IMR-90 (cell line): ENCODE measurements around the gene RAVER2. TPM values are rescaled to one million over a fixed set of nuclear protein-coding genes. Genes with fewer than 3 reads are reported as not detected.

Experiments used
- ATAC-seq: fragments of 200-7000 bp; cut with Tn5 transposase; 2 replicates; pipeline ENCODE4 v1.9.1; 2020; ENCODE audit warnings: low read depth, mild to moderate bottlenecking, moderate library complexity
- BruUV-seq: library from RNA; stranded (reverse); fragments of 400-500 nt; replicated peaks from 2 replicates; lab custom pipeline; 2021; lab: Mats Ljungman, UMichigan
- CTCF ChIA-PET: fragments of 300-600 bp; formaldehyde crosslinking; extraction: SDS; loops from one replicate; lab custom pipeline; 2021; ENCODE audit warnings: antibody characterized with exemption; lab: Yijun Ruan, JAX
- POLR2A ChIA-PET: fragments of 300-600 bp; sonication (Branson Sonifier 250); formaldehyde crosslinking; loops from one replicate; lab custom pipeline; 2022; ENCODE audit warnings: antibody characterized with exemption; ENCODE audit not compliant: unreplicated experiment; lab: Charles Lee
- DNase-seq: peaks from one replicate; pipeline ENCODE4 v3.0.0; 2013
- H2AFZ ChIP-seq: replicated peaks from 2 replicates; pipeline ENCODE3; 2013; ENCODE audit warnings: low read length, mild to moderate bottlenecking; ENCODE audit not compliant: poor library complexity
- H2AK5ac ChIP-seq: 2 replicates; pipeline ENCODE4 v1.6.1; 2013; ENCODE audit warnings: low read depth, low read length, inconsistent platforms
- H2AK9ac ChIP-seq: replicated peaks from 2 replicates; pipeline ENCODE3; 2013; ENCODE audit warnings: mild to moderate bottlenecking, low read depth, low read length, moderate library complexity; ENCODE audit not compliant: poor library complexity
- H2BK120ac ChIP-seq: 2 replicates; pipeline ENCODE4 v1.6.1; 2013; ENCODE audit warnings: low read depth, low read length, inconsistent platforms
- H2BK15ac ChIP-seq: 3 replicates; pipeline ENCODE4 v1.6.1; 2013; ENCODE audit warnings: low read depth, low read length, inconsistent platforms
- H2BK20ac ChIP-seq: 2 replicates; pipeline ENCODE4 v1.6.1; 2013; ENCODE audit warnings: low read depth, mild to moderate bottlenecking, inconsistent platforms, low read length, moderate library complexity
- H2BK5ac ChIP-seq: 2 replicates; pipeline ENCODE4 v1.6.1; 2013; ENCODE audit warnings: mild to moderate bottlenecking, low read depth, low read length, inconsistent platforms; ENCODE audit not compliant: poor library complexity, severe bottlenecking
- H3K14ac ChIP-seq: replicated peaks from 2 replicates; pipeline ENCODE4 v1.6.1; 2013; ENCODE audit warnings: low read depth, low read length, inconsistent platforms
- H3K18ac ChIP-seq: 2 replicates; pipeline ENCODE4 v1.6.1; 2013; ENCODE audit warnings: low read depth, low read length, control low read depth
- H3K23ac ChIP-seq: 2 replicates; pipeline ENCODE4 v1.6.1; 2013; ENCODE audit warnings: low read depth, low read length, inconsistent platforms
- H3K27ac ChIP-seq: 2 replicates; pipeline ENCODE4 v1.5.1; 2013; ENCODE audit warnings: mild to moderate bottlenecking, control low read depth, low read length; ENCODE audit not compliant: insufficient read depth
- H3K27me3 ChIP-seq: 2 replicates; pipeline ENCODE4 v1.6.1; 2013; ENCODE audit warnings: low read length; ENCODE audit not compliant: control insufficient read depth, insufficient read depth
- H3K36me3 ChIP-seq: 2 replicates; pipeline ENCODE4 v1.6.1; 2013; ENCODE audit warnings: low read length, mixed read lengths; ENCODE audit not compliant: control insufficient read depth, insufficient read depth
- H3K4ac ChIP-seq: 2 replicates; pipeline ENCODE4 v1.6.1; 2013; ENCODE audit warnings: low read depth, low read length, inconsistent platforms
- H3K4me1 ChIP-seq: 2 replicates; pipeline ENCODE4 v1.6.1; 2013; ENCODE audit warnings: low read length, mixed read lengths; ENCODE audit not compliant: control insufficient read depth, insufficient read depth
- H3K4me2 ChIP-seq: 2 replicates; pipeline ENCODE4 v1.6.1; 2013; ENCODE audit warnings: low read depth, mild to moderate bottlenecking, control low read depth, low read length, moderate library complexity
- H3K4me3 ChIP-seq: 2 replicates; pipeline ENCODE4 v1.5.1; 2013; ENCODE audit warnings: low read depth, mild to moderate bottlenecking, control low read depth, low read length, moderate library complexity; ENCODE audit not compliant: insufficient read depth
- H3K56ac ChIP-seq: 2 replicates; pipeline ENCODE4 v1.6.1; 2013; ENCODE audit warnings: low read length, inconsistent platforms; ENCODE audit not compliant: insufficient read depth; ENCODE audit errors: extremely low read depth
- H3K79me1 ChIP-seq, 2 experiments: 2 replicates each; pipeline ENCODE4 v1.6.1; 2013; ENCODE audit warnings: low read length in 2 of 2, inconsistent platforms in 1 of 2, low read depth in 1 of 2
- H3K9ac ChIP-seq: 2 replicates; pipeline ENCODE4 v1.6.1; 2013; ENCODE audit warnings: low read depth, low read length, control low read depth
- H3K9me1 ChIP-seq: 2 replicates; pipeline ENCODE4 v1.6.1; 2013; ENCODE audit warnings: low read length, inconsistent platforms; ENCODE audit not compliant: insufficient read depth
- H3K9me3 ChIP-seq: 2 replicates; pipeline ENCODE4 v1.6.1; 2013; ENCODE audit warnings: low read length; ENCODE audit not compliant: control insufficient read depth, insufficient read depth
- H4K20me1 ChIP-seq: 2 replicates; pipeline ENCODE4 v1.6.1; 2013; ENCODE audit warnings: low read length, inconsistent platforms; ENCODE audit not compliant: insufficient read depth
- H4K5ac ChIP-seq: 2 replicates; pipeline ENCODE4 v1.6.1; 2013; ENCODE audit warnings: mild to moderate bottlenecking, low read depth, low read length, control low read depth
- H4K8ac ChIP-seq, 2 experiments: 2 replicates each; pipeline ENCODE4 v1.6.1; 2013; ENCODE audit warnings: low read depth in 2 of 2, low read length in 2 of 2, control low read depth in 1 of 2, inconsistent platforms in 1 of 2
- H4K91ac ChIP-seq: 2 replicates; pipeline ENCODE4 v1.6.1; 2013; ENCODE audit warnings: low read depth, low read length, inconsistent platforms; ENCODE audit not compliant: insufficient read depth
- BHLHE40 ChIP-seq: fragments of 150-350 bp; IDR thresholded peaks from 2 replicates; pipeline ENCODE4 v1.6.1; 2016; ENCODE audit warnings: mild to moderate bottlenecking, low read depth, low read length
- CHD1 ChIP-seq: IDR thresholded peaks from 2 replicates; pipeline ENCODE4 v1.6.1; 2012; ENCODE audit warnings: low read depth, low read length, improper control_type of control experiment
- ELK1 ChIP-seq: fragments of 150-350 bp; IDR thresholded peaks from 2 replicates; pipeline ENCODE4 v1.6.1; 2016; ENCODE audit warnings: low read depth, mild to moderate bottlenecking, low read length, moderate library complexity, borderline replicate concordance
- FOS ChIP-seq: fragments of 150-350 bp; IDR thresholded peaks from 2 replicates; pipeline ENCODE4 v1.6.1; 2016; ENCODE audit warnings: low read depth, low read length
- MAFK ChIP-seq: IDR thresholded peaks from 2 replicates; pipeline ENCODE4 v1.6.1; 2012; ENCODE audit warnings: low read depth, low read length, improper control_type of control experiment
- MXI1 ChIP-seq: IDR thresholded peaks from 2 replicates; pipeline ENCODE4 v1.6.1; 2012; ENCODE audit warnings: low read depth, mild to moderate bottlenecking, low read length, moderate library complexity, borderline replicate concordance
- POLR2A ChIP-seq: IDR thresholded peaks from 2 replicates; pipeline ENCODE4 v1.6.1; 2012; ENCODE audit warnings: mild to moderate bottlenecking, low read depth, low read length
- RCOR1 ChIP-seq: IDR thresholded peaks from 2 replicates; pipeline ENCODE4 v1.6.1; 2012; ENCODE audit warnings: mild to moderate bottlenecking, low read length, improper control_type of control experiment; ENCODE audit not compliant: insufficient replicate concordance
- RFX5 ChIP-seq: IDR thresholded peaks from 2 replicates; pipeline ENCODE4 v1.8.0; 2012; ENCODE audit warnings: low read depth, mild to moderate bottlenecking, low read length, moderate library complexity
- SMC3 ChIP-seq: fragments of 150-350 bp; IDR thresholded peaks from 2 replicates; pipeline ENCODE4 v1.6.1; 2016; ENCODE audit warnings: low read depth, mild to moderate bottlenecking, antibody characterized with exemption, low read length, moderate library complexity
- WGBS, 2 experiments: methylation state at CpG; one replicate each; pipeline versions ENCODE4 v1.1.5 to v1.1.7; 2013; ENCODE audit warnings: missing lambda C conversion rate in 2 of 2; ENCODE audit not compliant: insufficient read length in 1 of 2; ENCODE audit errors: extremely low coverage in 2 of 2; 5-methylcytosine and 5-hydroxymethylcytosine counted together
- dilution Hi-C: fragments of 300-500 bp; cut with HindIII; formaldehyde crosslinking; loops from one replicate; pipeline ENCODE4 v1.14.3; 2018; ENCODE audit warnings: low sequenced_read_pairs; ENCODE audit not compliant: unreplicated experiment
- in situ Hi-C: fragments of 300-500 bp; cut with MboI; formaldehyde crosslinking; loops from 3 replicates; pipeline ENCODE4 v1.14.3; 2019; ENCODE audit warnings: low sequenced_read_pairs, inconsistent platforms, mixed read lengths
- intact Hi-C: fragments of 100-400 bp; cut with micrococcal nuclease; formaldehyde crosslinking; loops from 2 replicates; pipeline ENCODE4 v1.10.0; 2022
- polyA plus RNA-seq, 3 experiments: library from polyadenylated mRNA; depleted of rRNA; stranded (reverse); fragments of >200 nt; gene quantifications; 2 replicates each; pipeline ENCODE4 v1.2.3, GENCODE V29; 2012; ENCODE audit warnings: low replicate concordance in 1 of 3
- total RNA-seq: library from RNA; depleted of rRNA; stranded (reverse); fragments of >200 nt; gene quantifications from 2 replicates; pipeline ENCODE4 v1.2.3, GENCODE V29; 2012

Gene RAVER2
- total and polyA plus RNA-seq, 2 of the 4 experiments (the other 2 are of a cell fraction), result 3.7 to 6.1 TPM

GRCh38 chr1:64872067-64872466 is 127.2 kb downstream of the RAVER2 start:
- Histone ChIP-seq H3K56ac (no peak overlapping the region), H2BK20ac (no peak overlapping the region), H2BK15ac (no peak overlapping the region), H3K9me3 (no peaks in the 10 kb centered on the region), H3K9ac (no peak overlapping the region), H3K9me1 (no peaks in the 10 kb centered on the region; the same call in 1 of the 2 replicates), H3K4ac (no peak overlapping the region), H3K18ac (no peak overlapping the region), H3K4me1 (no peaks in the 10 kb centered on the region), H3K23ac (no peak overlapping the region), H4K5ac (no peak overlapping the region), H4K8ac (no peak overlapping the region), H2BK120ac (no peak overlapping the region), H2AK9ac (no peak overlapping the region), H3K4me2 (no peak overlapping the region), H3K27me3 (no peaks in the 10 kb centered on the region), H3K14ac (no peak overlapping the region), H2AFZ (no peak overlapping the region), H3K36me3 (peaks cover 50% of the 10 kb centered on the region), H4K91ac (no peak overlapping the region), H4K20me1 (no peaks in the 10 kb centered on the region; the same call in 1 of the 2 replicates), H2AK5ac (no peak overlapping the region), H3K27ac (no peak overlapping the region), H2BK5ac (no peak overlapping the region), H3K79me1 (peaks cover 7 to 44% of the 10 kb centered on the region in 2 experiments; a peak in 3 of 4 replicates), H3K4me3 (no peak overlapping the region)
- in situ Hi-C loops, result no loop called here
- dilution Hi-C loops, result no loop called here
- ChIA-PET POLR2A (no interaction called here), CTCF (no interaction called here)
- no CpG with 5 or more reads among the region's 1 CpG for WGBS, 2 experiments
- no TSS peak for BruUV-seq
- TF ChIP-seq CHD1 (no peak), POLR2A (no peak), SMC3 (no peak), FOS (no peak), RFX5 (no peak), MAFK (no peak), BHLHE40 (no peak), ELK1 (no peak), RCOR1 (no peak), MXI1 (no peak)
- DNase-seq (no peak), ATAC-seq (no peak)
- intact Hi-C loops, result no loop called here
